Breast epithelium (tissue), 3 donors: Measurements from ENCODE around the gene SNAP25.

ENCODE experiments used
- CTCF ChIP-seq, 3 donors: fragments of 450-650 bp; IDR thresholded peaks; one replicate each; pipeline ENCODE4 v1.5.1; 2016 to 2017; ENCODE audit warnings: antibody characterized with exemption in 3 of 3, mild to moderate bottlenecking in 3 of 3, moderate library complexity in 3 of 3
- POLR2A ChIP-seq: fragments of 450-650 bp; IDR thresholded peaks from one replicate; pipeline ENCODE4 v1.6.1; 2016; ENCODE audit warnings: antibody characterized with exemption, mild to moderate bottlenecking, moderate library complexity
- POLR2AphosphoS5 ChIP-seq, 3 donors: sonication (generic); formaldehyde crosslinking; IDR thresholded peaks; one replicate each; pipeline ENCODE4 v1.6.1; 2017; ENCODE audit warnings: antibody characterized with exemption in 3 of 3

- TF ChIP-seq CTCF (IDR thresholded peaks at IDR 0.05): no peak
- TF ChIP-seq POLR2A: no peak
- no peak for TF ChIP-seq POLR2AphosphoS5 (IDR thresholded peaks at IDR 0.05)
These were observed 50.0 kb downstream of the SNAP25 start for GRCh38 chr20:10268636-10269035.
